A549 treated with DMSO at 1 μM for 4 hours (cell line): ENCODE measurements around the gene PICK1. TPM values are rescaled to one million over a fixed set of nuclear protein-coding genes. Genes with fewer than 3 reads are reported as not detected.

Experiments used
- total RNA-seq: library from RNA; stranded (reverse); fragments of 200-300 nt; extraction: Qiagen RNA extraction; gene quantifications from 5 replicates; pipeline ENCODE4 v1.2.3, GENCODE V29; 2022; ENCODE audit warnings: low read depth

Gene PICK1
- total RNA-seq, result 10.0 to 11.0 TPM (median 10.8 TPM) in 5 replicates

DNA sequence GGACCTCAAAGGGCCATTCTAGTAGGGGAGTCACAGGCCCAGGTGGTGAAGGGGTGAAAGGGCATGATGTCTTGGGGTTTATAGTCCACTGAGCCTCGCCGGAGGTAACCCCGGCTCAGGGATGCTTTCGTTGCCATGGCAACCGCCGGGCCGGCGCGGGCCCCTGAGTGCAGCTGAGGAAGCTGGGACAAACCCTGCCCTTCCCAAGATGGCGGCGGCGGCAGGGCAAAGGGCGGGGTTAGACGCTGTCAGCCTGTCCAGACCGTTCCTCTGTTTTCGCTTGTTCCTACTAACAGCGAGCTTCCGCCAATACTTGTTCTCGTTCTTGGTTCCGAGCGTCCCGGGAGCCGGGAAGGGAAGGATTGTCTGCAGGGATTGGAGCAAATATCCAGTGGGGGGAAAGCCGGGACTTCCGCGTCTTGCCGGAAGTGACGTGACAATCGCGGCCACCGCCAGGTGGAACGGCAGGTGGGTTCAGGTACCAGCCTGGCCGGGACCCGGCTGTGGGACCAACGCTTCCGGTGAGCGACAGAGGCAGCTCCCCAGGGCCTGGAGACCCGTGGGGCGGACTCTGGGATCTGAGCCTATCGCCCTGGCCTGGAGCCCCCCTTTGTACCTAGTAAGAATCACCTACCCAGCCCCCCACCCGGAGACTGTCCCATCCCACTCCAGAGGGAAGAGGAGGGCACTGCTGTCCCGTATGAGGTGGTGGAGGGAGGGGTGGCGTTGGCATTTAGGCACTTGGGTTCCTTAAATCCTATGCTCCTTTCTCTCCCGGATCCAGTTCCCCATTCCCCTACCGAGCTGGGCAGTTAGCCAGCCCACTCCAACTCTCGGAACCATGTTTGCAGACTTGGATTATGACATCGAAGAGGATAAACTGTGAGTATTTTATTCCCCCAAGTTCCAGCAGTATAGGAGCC lies at the start of gene PICK1:
Gene PICK1 (plus strand): TSS at position 436 of the 923 bp plus-strand sequence. CDS start 406 bp downstream, at position 842.

DNA sequence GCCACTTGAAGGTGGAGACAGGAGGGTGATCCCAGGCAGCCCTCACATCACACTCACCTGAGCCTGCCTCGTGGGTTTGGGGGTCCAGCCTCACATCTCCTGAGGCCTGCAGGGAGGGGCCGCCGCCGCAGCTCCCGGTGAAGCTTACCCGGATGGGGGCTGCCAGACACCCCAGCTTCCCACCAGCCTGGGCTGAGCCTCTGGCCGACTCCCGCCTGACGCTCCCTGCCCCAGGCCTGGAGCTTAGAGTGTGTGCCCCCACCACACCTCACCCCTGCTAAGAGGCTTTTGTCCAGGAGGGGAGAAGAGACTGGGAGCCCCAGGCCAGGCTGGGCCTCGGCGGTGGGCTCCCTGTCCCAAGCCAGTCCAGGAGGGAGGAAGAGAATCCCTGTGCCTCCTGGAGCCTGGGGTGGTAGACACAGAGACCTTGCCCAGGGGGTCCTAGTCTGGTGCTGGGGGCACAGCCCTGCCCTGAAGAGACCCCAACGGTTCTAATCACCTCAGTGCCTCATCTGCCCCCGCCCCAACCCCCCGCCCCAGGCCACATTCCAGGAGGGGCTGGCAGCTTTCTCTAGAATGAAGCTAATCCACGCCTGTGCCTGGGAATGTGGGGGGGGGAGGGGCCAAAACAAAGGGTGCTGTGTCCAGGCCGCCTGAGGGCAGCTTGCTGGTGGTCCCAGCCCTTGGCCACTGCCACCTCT lies 26.9 kb downstream of the PICK1 start, which contains the start of gene SLC16A8:
Gene SLC16A8 (minus strand): TSS at position 254 of the 701 bp plus-strand sequence. CDS start 1,311 bp downstream, outside the sequence.

DNA sequence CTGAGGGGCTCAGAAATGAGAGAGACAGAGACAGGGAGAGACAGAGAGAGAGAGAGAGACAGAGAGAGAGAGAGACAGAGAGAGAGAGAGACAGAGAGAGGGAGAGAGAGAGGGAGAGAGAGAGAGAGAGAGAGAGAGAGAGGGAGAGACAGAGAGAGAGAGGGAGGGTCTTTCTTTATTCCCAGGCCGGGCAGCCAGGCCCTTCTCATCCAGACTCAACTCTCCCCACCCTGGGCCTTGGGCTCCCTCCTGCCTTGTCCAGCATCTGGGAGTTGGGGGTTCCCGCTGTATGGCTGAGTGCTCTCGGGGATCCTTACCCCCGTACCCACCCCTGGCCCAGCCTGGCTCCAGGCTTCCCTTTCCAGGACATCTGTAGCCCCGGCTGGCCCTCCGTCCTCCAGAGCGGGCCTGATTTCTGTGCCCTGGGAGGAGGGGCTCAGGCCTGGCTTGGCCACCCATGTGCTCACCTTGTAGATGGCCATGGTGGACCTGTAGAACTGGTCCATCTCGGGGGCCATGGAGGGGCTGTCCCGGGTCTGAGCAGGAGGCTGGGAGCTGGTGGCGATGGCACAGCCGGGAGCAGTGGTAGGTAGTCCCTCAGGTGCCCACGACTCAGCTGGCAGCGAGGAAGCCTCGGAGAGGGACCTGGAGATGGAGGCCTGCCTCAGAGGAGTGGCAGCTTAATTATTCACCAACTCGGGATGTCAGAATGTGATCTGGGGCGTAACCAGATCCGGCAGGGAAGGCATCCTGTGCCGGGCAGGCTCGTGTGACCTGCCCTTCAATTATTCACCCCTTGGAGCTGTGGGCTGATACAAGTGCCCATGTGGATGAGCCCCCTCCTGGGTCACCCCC lies 53.0 kb downstream of the PICK1 start, which contains the start of gene BAIAP2L2:
Gene BAIAP2L2 (minus strand): TSS at position 677 of the 855 bp plus-strand sequence. CDS start 159 bp downstream, at position 518.

Other genes starting within 250 kb of the PICK1 start
- gene GCAT, start 249.5 kb upstream of the PICK1 start, total RNA-seq, result 2.3 to 3.8 TPM (median 3.3 TPM) in 5 replicates
- not detected in 5 replicates for gene GALR3, start 234.0 kb upstream of the PICK1 start, total RNA-seq
- 16.7 to 25.4 TPM (median 23.8 TPM) in 5 replicates for gene ANKRD54, start 213.1 kb upstream of the PICK1 start, total RNA-seq
- gene EIF3L, start 208.0 kb upstream of the PICK1 start, total RNA-seq, result 268 to 302 TPM (median 282 TPM) in 5 replicates
- 16.1 to 22.0 TPM (median 18.2 TPM) in 5 replicates for gene MICALL1, start 151.1 kb upstream of the PICK1 start, total RNA-seq
- gene C22orf23, start 103.8 kb upstream of the PICK1 start, total RNA-seq, result 0.25 to 0.46 TPM (median 0.31 TPM) in 4 of 5 replicates, not detected in the other
- gene POLR2F, start 103.7 kb upstream of the PICK1 start, total RNA-seq, result 120 to 132 TPM (median 129 TPM) in 5 replicates
- not detected in 5 replicates for gene SOX10, start 72.8 kb upstream of the PICK1 start, total RNA-seq
- not detected in 5 replicates for gene SLC16A8, start 26.8 kb downstream of the PICK1 start, total RNA-seq
- 4.3 to 5.2 TPM (median 4.3 TPM) in 5 replicates for gene BAIAP2L2, start 53.3 kb downstream of the PICK1 start, total RNA-seq
- gene PLA2G6, start 124.4 kb downstream of the PICK1 start, total RNA-seq, result 3.8 to 5.4 TPM (median 4.2 TPM) in 5 replicates
- 12.7 to 17.6 TPM (median 15.9 TPM) in 5 replicates for gene MAFF, start 144.6 kb downstream of the PICK1 start, total RNA-seq
- 35.9 to 48.3 TPM (median 43.9 TPM) in 5 replicates for gene TMEM184B, start 215.6 kb downstream of the PICK1 start, total RNA-seq